ENCODE data around the gene RYR1.

The RYR1 gene

GRCh38 chr19:38519168-38519567 is 85.7 kb downstream of the RYR1 start:
- DNase-seq = no peak

- no peak for DNase-seq
Observed at GRCh38 chr19:38519988-38520387, 86.5 kb downstream of the RYR1 start.

GRCh38 chr19:38522915-38523314 is 89.4 kb downstream of the RYR1 start:
- no peak for DNase-seq

- no peak for DNase-seq
Observed at GRCh38 chr19:38523319-38523718, 89.8 kb downstream of the RYR1 start.

GRCh38 chr19:38524369-38524768 is 90.9 kb downstream of the RYR1 start:
- no peak for DNase-seq

GRCh38 chr19:38524994-38525634 is 91.6 kb downstream of the RYR1 start:
- DNase-seq = no peak

GRCh38 chr19:38526430-38526829 is 92.9 kb downstream of the RYR1 start:
- no peak for DNase-seq

- DNase-seq = no peak
Observed at GRCh38 chr19:38527466-38528136, 94.1 kb downstream of the RYR1 start.

GRCh38 chr19:38528213-38528755 is 94.8 kb downstream of the RYR1 start:
- DNase-seq = no peak

- no peak for DNase-seq
Observed at GRCh38 chr19:38528931-38529330, 95.4 kb downstream of the RYR1 start.

- no peak for DNase-seq
Observed at GRCh38 chr19:38531515-38531914, 98.0 kb downstream of the RYR1 start.

GRCh38 chr19:38532939-38533338 is 99.4 kb downstream of the RYR1 start:
- DNase-seq = no peak

- no peak for DNase-seq
Observed at GRCh38 chr19:38534574-38534973, 101.1 kb downstream of the RYR1 start.

GRCh38 chr19:38535212-38535611 is 101.7 kb downstream of the RYR1 start:
- DNase-seq = no peak

- DNase-seq = no peak
Observed at GRCh38 chr19:38537071-38537936, 103.8 kb downstream of the RYR1 start.

GRCh38 chr19:38538386-38538785 is 104.9 kb downstream of the RYR1 start:
- no peak for DNase-seq

GRCh38 chr19:38538793-38539528 is 105.5 kb downstream of the RYR1 start:
- no peak for DNase-seq

GRCh38 chr19:38539751-38540150 is 106.3 kb downstream of the RYR1 start:
- no peak for DNase-seq

GRCh38 chr19:38542040-38542439 is 108.5 kb downstream of the RYR1 start:
- no peak for DNase-seq

GRCh38 chr19:38543286-38543806 is 109.9 kb downstream of the RYR1 start:
- DNase-seq = no peak

- DNase-seq = no peak
Observed at GRCh38 chr19:38543807-38544568, 110.5 kb downstream of the RYR1 start.

All from NCI-H1092 (cell line).